ENCODE data around the gene SLC12A5.

- TF ChIP-seq CTCF (conservative IDR thresholded peaks at IDR 0.05; ENCODE audit: low read depth, low read length) = no peak
- no peak for TF ChIP-seq EZH2 (IDR thresholded peaks at IDR 0.05; ENCODE audit: borderline replicate concordance, low read depth, low read length, poor library complexity, severe bottlenecking)
Observed at GRCh38 chr20:46014517-46015396, 14.3 kb upstream of the SLC12A5 start.
